Fibroblast of lung (primary cell): Measurements from ENCODE around the gene LGI2. TPM values are rescaled to one million over a fixed set of nuclear protein-coding genes. Genes with fewer than 3 reads are reported as not detected.
A peak's percentile ranks its signal among the peaks of the same experiment; 100 is the strongest.

Source experiments
- DNase-seq, 2 donors: peaks; one replicate each; pipeline versions ENCODE4 v3.0.0 to v3.0.0-alpha.2; 2010; ENCODE audit warnings: low read depth in 2 of 2
- H2AFZ ChIP-seq: 2 replicates; pipeline ENCODE4 v1.5.1; 2012; ENCODE audit warnings: low read length, control low read depth, inconsistent platforms
- H3K27ac ChIP-seq: 2 replicates; pipeline ENCODE4 v1.5.1; 2011; ENCODE audit warnings: low read length, control low read depth; ENCODE audit not compliant: insufficient read depth
- H3K27me3 ChIP-seq: 2 replicates; pipeline ENCODE4 v1.5.1; 2011; ENCODE audit warnings: mild to moderate bottlenecking, low read length; ENCODE audit not compliant: control insufficient read depth, insufficient read depth
- H3K36me3 ChIP-seq: 2 replicates; pipeline ENCODE4 v1.5.1; 2011; ENCODE audit warnings: low read length; ENCODE audit not compliant: control insufficient read depth, insufficient read depth
- H3K4me1 ChIP-seq: 2 replicates; pipeline ENCODE4 v1.5.1; 2011; ENCODE audit warnings: low read length; ENCODE audit not compliant: control insufficient read depth, insufficient read depth; ENCODE audit errors: extremely low read depth
- H3K4me2 ChIP-seq: 2 replicates; pipeline ENCODE4 v1.5.1; 2011; ENCODE audit warnings: low read length, control low read depth; ENCODE audit not compliant: insufficient read depth; ENCODE audit errors: extremely low read depth
- H3K4me3 ChIP-seq, 4 experiments: fragments of 200-600 bp in 1 of 4; sonication (generic) in 1 of 4; replicated peaks in 1 of 4; 2 replicates each; pipeline ENCODE4 v1.5.1; 2011 to 2016; ENCODE audit warnings: low read length in 4 of 4, low read depth in 3 of 4, mild to moderate bottlenecking in 3 of 4, control low read depth in 2 of 4, inconsistent platforms in 1 of 4, mixed read lengths in 1 of 4; ENCODE audit not compliant: insufficient read depth in 1 of 4; ENCODE audit errors: control extremely low read depth in 1 of 4
- H3K79me2 ChIP-seq: 2 replicates; pipeline ENCODE4 v1.5.1; 2012; ENCODE audit warnings: mild to moderate bottlenecking, low read length, inconsistent platforms; ENCODE audit not compliant: control insufficient read depth, insufficient read depth
- H3K9ac ChIP-seq: 2 replicates; pipeline ENCODE4 v1.5.1; 2011; ENCODE audit warnings: mild to moderate bottlenecking, low read length, control low read depth; ENCODE audit not compliant: insufficient read depth
- H3K9me3 ChIP-seq: 2 replicates; pipeline ENCODE4 v1.5.1; 2012; ENCODE audit warnings: low read depth, low read length; ENCODE audit not compliant: control insufficient read depth, insufficient read depth
- H4K20me1 ChIP-seq: 2 replicates; pipeline ENCODE4 v1.5.1; 2011; ENCODE audit warnings: low read length; ENCODE audit not compliant: control insufficient read depth, insufficient read depth; ENCODE audit errors: extremely low read depth
- CTCF ChIP-seq, 2 donors: IDR thresholded peaks in 1 of 2; conservative IDR thresholded peaks in 1 of 2; 1 replicate in 1 of 2; 2 replicates in 1 of 2; pipeline ENCODE4 v1.5.1; 2011 to 2012; ENCODE audit warnings: low read length in 2 of 2, control low read depth in 1 of 2, inconsistent platforms in 1 of 2, low read depth in 1 of 2, mild to moderate bottlenecking in 1 of 2
- EZH2 ChIP-seq: IDR thresholded peaks from 2 replicates; pipeline ENCODE4 v1.5.1; 2012; ENCODE audit warnings: low read length, control low read depth, mild to moderate bottlenecking; ENCODE audit errors: missing control alignments
- polyA plus RNA-seq, 2 donors: library from polyadenylated mRNA; depleted of rRNA in 1 of 2; stranded (reverse) in 1 of 2; unstranded in 1 of 2; fragments of >200 nt; gene quantifications; 2 replicates each; pipeline ENCODE4 v1.2.1, GENCODE V29; 2011 to 2012; ENCODE audit warnings: missing spikeins in 1 of 2
- total RNA-seq: library from RNA; depleted of rRNA; stranded (reverse); fragments of >200 nt; gene quantifications from 2 replicates; pipeline ENCODE4 v1.2.1, GENCODE V29; 2014

The LGI2 gene
- total and polyA plus RNA-seq, 2 donors (not counting 1 experiment from before 2014, with no cell fraction given), result under 0.01 TPM; not detected in 1

DNA sequence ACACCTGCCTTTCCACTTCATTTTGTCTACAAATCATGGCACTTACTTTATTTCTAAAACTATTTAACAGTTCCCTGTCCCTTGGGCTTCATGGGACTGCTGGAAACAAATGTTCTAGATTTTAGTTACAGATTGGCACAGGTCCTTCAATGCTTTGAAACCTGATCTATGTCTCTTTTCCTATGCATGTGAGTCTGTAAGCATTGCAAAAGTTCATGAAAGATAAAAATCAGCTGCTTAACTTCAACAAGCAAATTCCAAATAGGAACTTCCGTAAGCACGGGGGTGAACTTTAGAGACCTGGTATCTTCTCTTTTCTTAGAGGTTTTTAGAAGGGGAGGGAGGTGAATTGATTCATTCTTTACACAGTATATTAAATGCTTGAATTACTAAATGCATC, 9.5 kb downstream of the LGI2 start:
- H3K79me2 ChIP-seq, result no peaks in the 10 kb centered on the region
- H3K9ac ChIP-seq, result no peak overlapping the region
- H3K9me3 ChIP-seq, result no peaks in the 10 kb centered on the region
- H3K4me3 ChIP-seq, result no peak overlapping the region
- peak in 1 of 2 donors; percentile 8 for DNase-seq
- no peak overlapping the region for H3K27ac ChIP-seq
- peaks cover 3% of the 10 kb centered on the region for H3K27me3 ChIP-seq
- no peak overlapping the region for H3K4me2 ChIP-seq
- no peaks in the 10 kb centered on the region for H3K4me1 ChIP-seq
- TF ChIP-seq EZH2, result no peak
- TF ChIP-seq CTCF (conservative IDR thresholded peaks at IDR 0.05 in 1 of 2, IDR thresholded peaks at IDR 0.05 in 1 of 2; ENCODE audit: low read depth in 1 of 2, low read length in 2 of 2), result no peak
- no peaks in the 10 kb centered on the region for H3K36me3 ChIP-seq
- no peaks in the 10 kb centered on the region for H4K20me1 ChIP-seq
- no peak overlapping the region for H2AFZ ChIP-seq

DNA sequence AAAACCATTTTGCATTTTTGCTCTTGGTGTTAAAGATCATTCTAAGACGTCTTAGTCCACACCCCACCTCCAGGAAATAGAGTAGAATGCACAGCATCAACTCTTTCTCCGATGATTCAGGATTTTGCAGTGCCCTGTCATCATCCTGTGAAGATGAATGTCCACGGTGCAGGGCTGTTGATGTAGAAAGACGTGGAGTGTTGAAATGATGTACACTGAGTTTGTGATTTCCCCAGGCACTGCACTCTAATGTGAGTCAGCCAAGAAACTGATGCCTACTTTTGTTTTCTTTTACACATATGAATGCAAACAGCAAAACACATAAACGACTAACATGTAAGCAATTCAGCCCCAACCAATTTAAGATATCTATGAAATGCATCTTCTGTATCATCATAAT, 10.5 kb downstream of the LGI2 start:
- no peaks in the 10 kb centered on the region for H3K4me1 ChIP-seq
- no peak overlapping the region for H3K27ac ChIP-seq
- H3K79me2 ChIP-seq, result no peaks in the 10 kb centered on the region
- H3K9ac ChIP-seq, result no peak overlapping the region
- TF ChIP-seq EZH2, result no peak
- H3K4me2 ChIP-seq, result no peak overlapping the region
- DNase-seq, result peak in 1 of 2 donors; percentile 2
- no peaks in the 10 kb centered on the region for H3K36me3 ChIP-seq
- H3K27me3 ChIP-seq, result peaks cover 3% of the 10 kb centered on the region
- H4K20me1 ChIP-seq, result no peaks in the 10 kb centered on the region
- no peak overlapping the region for H3K4me3 ChIP-seq
- no peak overlapping the region for H2AFZ ChIP-seq
- no peaks in the 10 kb centered on the region for H3K9me3 ChIP-seq

GRCh38 chr4:25019501-25019900, 11.2 kb downstream of the LGI2 start:
- Histone ChIP-seq H3K4me2 (no peak overlapping the region), H3K4me1 (no peaks in the 10 kb centered on the region), H3K27me3 (peaks cover 3% of the 10 kb centered on the region), H3K27ac (no peak overlapping the region), H3K36me3 (no peaks in the 10 kb centered on the region), H3K79me2 (no peaks in the 10 kb centered on the region), H4K20me1 (no peaks in the 10 kb centered on the region), H2AFZ (no peak overlapping the region), H3K4me3 (no peak overlapping the region), H3K9me3 (no peaks in the 10 kb centered on the region), H3K9ac (no peak overlapping the region)
- TF ChIP-seq CTCF (conservative IDR thresholded peaks at IDR 0.05 in 1 of 2, IDR thresholded peaks at IDR 0.05 in 1 of 2; ENCODE audit: low read depth in 1 of 2, low read length in 2 of 2) (no peak), EZH2 (no peak)
- no peak for DNase-seq
